ENCODE data around the gene VEPH1.

VEPH1 gene

GRCh38 chr3:157438194-157438730 is 65.0 kb downstream of the VEPH1 start:
- in situ Hi-C loops (cut with MboI; ENCODE audit: low sequenced_read_pairs), result no loop called here

- in situ Hi-C loops (cut with MboI; ENCODE audit: low sequenced_read_pairs), result no loop called here
Observed at GRCh38 chr3:157436583-157437291, 66.5 kb downstream of the VEPH1 start, which contains the start of gene PTX3. PTX3 (plus strand) TSS chr3:157436850; CDS start chr3:157436934, 84 bp downstream.

- in situ Hi-C loops (cut with MboI; ENCODE audit: low sequenced_read_pairs), result no loop called here
Observed at GRCh38 chr3:157429708-157430107, 73.5 kb downstream of the VEPH1 start.

- in situ Hi-C loops (cut with MboI; ENCODE audit: low sequenced_read_pairs), result no loop called here
Observed at GRCh38 chr3:157428853-157429252, 74.4 kb downstream of the VEPH1 start.

- in situ Hi-C loops (cut with MboI; ENCODE audit: low sequenced_read_pairs), result no loop called here
Observed at GRCh38 chr3:157427901-157428300, 75.3 kb downstream of the VEPH1 start.

GRCh38 chr3:157423337-157423736 is 79.9 kb downstream of the VEPH1 start:
- in situ Hi-C loops (cut with MboI; ENCODE audit: low sequenced_read_pairs), result no loop called here

- in situ Hi-C loops (cut with MboI; ENCODE audit: low sequenced_read_pairs), result no loop called here
Observed at GRCh38 chr3:157420606-157421130, 82.5 kb downstream of the VEPH1 start.

GRCh38 chr3:157418104-157418503 is 85.1 kb downstream of the VEPH1 start:
- in situ Hi-C loops (cut with MboI; ENCODE audit: low sequenced_read_pairs), result no loop called here

- in situ Hi-C loops (cut with MboI; ENCODE audit: low sequenced_read_pairs), result no loop called here
Observed at GRCh38 chr3:157417247-157417646, 86.0 kb downstream of the VEPH1 start.

- in situ Hi-C loops (cut with MboI; ENCODE audit: low sequenced_read_pairs), result no loop called here
Observed at GRCh38 chr3:157416347-157417087, 86.7 kb downstream of the VEPH1 start.

GRCh38 chr3:157414861-157415260 is 88.4 kb downstream of the VEPH1 start:
- in situ Hi-C loops (cut with MboI; ENCODE audit: low sequenced_read_pairs), result no loop called here

GRCh38 chr3:157412323-157412855 is 90.8 kb downstream of the VEPH1 start:
- in situ Hi-C loops (cut with MboI; ENCODE audit: low sequenced_read_pairs), result no loop called here

- in situ Hi-C loops (cut with MboI; ENCODE audit: low sequenced_read_pairs), result no loop called here
Observed at GRCh38 chr3:157410945-157411344, 92.3 kb downstream of the VEPH1 start.

GRCh38 chr3:157409516-157409915 is 93.7 kb downstream of the VEPH1 start:
- in situ Hi-C loops (cut with MboI; ENCODE audit: low sequenced_read_pairs), result no loop called here

- in situ Hi-C loops (cut with MboI; ENCODE audit: low sequenced_read_pairs), result no loop called here
Observed at GRCh38 chr3:157408499-157409149, 94.6 kb downstream of the VEPH1 start.

GRCh38 chr3:157407769-157408168 is 95.4 kb downstream of the VEPH1 start:
- in situ Hi-C loops (cut with MboI; ENCODE audit: low sequenced_read_pairs), result no loop called here

- in situ Hi-C loops (cut with MboI; ENCODE audit: low sequenced_read_pairs), result no loop called here
Observed at GRCh38 chr3:157406394-157406793, 96.8 kb downstream of the VEPH1 start.

GRCh38 chr3:157405457-157405856 is 97.8 kb downstream of the VEPH1 start:
- in situ Hi-C loops (cut with MboI; ENCODE audit: low sequenced_read_pairs), result no loop called here

GRCh38 chr3:157404381-157404780 is 98.8 kb downstream of the VEPH1 start:
- in situ Hi-C loops (cut with MboI; ENCODE audit: low sequenced_read_pairs), result no loop called here

- in situ Hi-C loops (cut with MboI; ENCODE audit: low sequenced_read_pairs), result no loop called here
Observed at GRCh38 chr3:157398598-157398997, 104.6 kb downstream of the VEPH1 start.

- in situ Hi-C loops (cut with MboI; ENCODE audit: low sequenced_read_pairs), result no loop called here
Observed at GRCh38 chr3:157394411-157394810, 108.8 kb downstream of the VEPH1 start.
